ENCODE measurements around the gene KCNK1.

DNA sequence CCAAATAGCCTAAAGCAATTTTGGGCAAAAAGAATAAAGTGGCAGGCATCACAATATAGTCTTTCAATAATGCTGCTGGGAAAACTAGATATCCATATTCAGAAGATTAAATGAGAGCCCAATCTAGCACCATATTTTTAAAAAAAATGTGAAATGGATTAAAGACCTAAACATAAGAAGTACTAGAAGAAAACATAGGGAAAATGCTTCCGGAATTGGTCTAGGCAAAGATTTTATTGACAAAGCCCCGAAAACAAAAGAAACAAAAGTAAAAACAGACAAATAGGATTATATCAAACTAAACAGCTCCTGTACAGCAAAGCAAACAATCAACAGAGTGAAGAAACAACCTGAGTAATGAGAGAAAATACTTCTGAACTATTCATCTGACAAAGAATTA, 48.6 kb upstream of the KCNK1 start:
- TF ChIP-seq POLR2AphosphoS5 (IDR thresholded peaks at IDR 0.05) (no peak), POLR2A (IDR thresholded peaks at IDR 0.05) (no peak), EP300 (IDR thresholded peaks at IDR 0.05) (no peak)
- TF ChIP-seq, protein P1, sequence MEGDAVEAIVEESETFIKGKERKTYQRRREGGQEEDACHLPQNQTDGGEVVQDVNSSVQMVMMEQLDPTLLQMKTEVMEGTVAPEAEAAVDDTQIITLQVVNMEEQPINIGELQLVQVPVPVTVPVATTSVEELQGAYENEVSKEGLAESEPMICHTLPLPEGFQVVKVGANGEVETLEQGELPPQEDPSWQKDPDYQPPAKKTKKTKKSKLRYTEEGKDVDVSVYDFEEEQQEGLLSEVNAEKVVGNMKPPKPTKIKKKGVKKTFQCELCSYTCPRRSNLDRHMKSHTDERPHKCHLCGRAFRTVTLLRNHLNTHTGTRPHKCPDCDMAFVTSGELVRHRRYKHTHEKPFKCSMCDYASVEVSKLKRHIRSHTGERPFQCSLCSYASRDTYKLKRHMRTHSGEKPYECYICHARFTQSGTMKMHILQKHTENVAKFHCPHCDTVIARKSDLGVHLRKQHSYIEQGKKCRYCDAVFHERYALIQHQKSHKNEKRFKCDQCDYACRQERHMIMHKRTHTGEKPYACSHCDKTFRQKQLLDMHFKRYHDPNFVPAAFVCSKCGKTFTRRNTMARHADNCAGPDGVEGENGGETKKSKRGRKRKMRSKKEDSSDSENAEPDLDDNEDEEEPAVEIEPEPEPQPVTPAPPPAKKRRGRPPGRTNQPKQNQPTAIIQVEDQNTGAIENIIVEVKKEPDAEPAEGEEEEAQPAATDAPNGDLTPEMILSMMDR (IDR thresholded peaks at IDR 0.05): no peak
